ENCODE data around the gene PRSS3.
"Not testable (repeated sequence)": the region's sequence is repeated elsewhere in the genome, so short reads cannot be mapped to it uniquely, and the experiment has no call there.

PRSS3 gene

GRCh38 chr9:33795281-33795680 lies at the start of gene PRSS3:
PRSS3 (plus strand) TSS chr9:33795561; CDS start chr9:33795574, 13 bp downstream.
- DNase-seq: no peak

- DNase-seq: no peak
Measured at GRCh38 chr9:33748633-33749304, 46.6 kb upstream of the PRSS3 start.

- DNase-seq: not testable (repeated sequence)
Measured at GRCh38 chr9:33749305-33749654, 46.1 kb upstream of the PRSS3 start.

GRCh38 chr9:33750307-33750838 lies 45.0 kb upstream of the PRSS3 start:
- DNase-seq: no peak

GRCh38 chr9:33750839-33751339 lies 44.5 kb upstream of the PRSS3 start:
- DNase-seq: no peak

- DNase-seq: no peak
Measured at GRCh38 chr9:33751536-33752129, 43.7 kb upstream of the PRSS3 start.

- no peak for DNase-seq
Measured at GRCh38 chr9:33752130-33752637, 43.2 kb upstream of the PRSS3 start.

GRCh38 chr9:33752789-33753188 lies 42.6 kb upstream of the PRSS3 start:
- DNase-seq: not testable (repeated sequence)

- not testable (repeated sequence) for DNase-seq
Measured at GRCh38 chr9:33759648-33760047, 35.7 kb upstream of the PRSS3 start.

- DNase-seq: no peak
Measured at GRCh38 chr9:33762343-33762742, 33.0 kb upstream of the PRSS3 start.

GRCh38 chr9:33763709-33764108 lies 31.7 kb upstream of the PRSS3 start:
- DNase-seq: not testable (repeated sequence)

- no peak for DNase-seq
Measured at GRCh38 chr9:33765411-33765810, 29.9 kb upstream of the PRSS3 start.

- DNase-seq: not testable (repeated sequence)
Measured at GRCh38 chr9:33770156-33770880, 25.0 kb upstream of the PRSS3 start.

GRCh38 chr9:33773135-33773534 lies 22.2 kb upstream of the PRSS3 start:
- not testable (repeated sequence) for DNase-seq

- DNase-seq: not testable (repeated sequence)
Measured at GRCh38 chr9:33774074-33774659, 21.2 kb upstream of the PRSS3 start.

GRCh38 chr9:33776578-33776977 lies 18.8 kb upstream of the PRSS3 start:
- DNase-seq: no peak

GRCh38 chr9:33778700-33779351 lies 16.5 kb upstream of the PRSS3 start:
- DNase-seq: no peak

GRCh38 chr9:33780276-33780675 lies 15.1 kb upstream of the PRSS3 start:
- DNase-seq: no peak

GRCh38 chr9:33781736-33782135 lies 13.6 kb upstream of the PRSS3 start:
- DNase-seq: no peak

- no peak for DNase-seq
Measured at GRCh38 chr9:33782395-33783152, 12.8 kb upstream of the PRSS3 start.

GRCh38 chr9:33785914-33786313 lies 9.4 kb upstream of the PRSS3 start:
- no peak for DNase-seq

GRCh38 chr9:33786681-33787080 lies 8.7 kb upstream of the PRSS3 start:
- DNase-seq: no peak
